Mucosa of rectum (tissue), 2 donors: ENCODE measurements around the gene KLC3.

ENCODE experiments used
- H3K27ac ChIP-seq, 2 donors: one replicate each; pipeline ENCODE4 v1.7.0; 2013; ENCODE audit warnings: inconsistent platforms in 2 of 2, low read depth in 2 of 2, low read length in 2 of 2
- H3K27me3 ChIP-seq, 2 donors: one replicate each; pipeline ENCODE4 v1.7.0; 2013; ENCODE audit warnings: low read length in 2 of 2; ENCODE audit not compliant: control insufficient read depth in 2 of 2, insufficient read depth in 2 of 2
- H3K36me3 ChIP-seq, 2 donors: one replicate each; pipeline ENCODE4 v1.7.0; 2013; ENCODE audit warnings: low read length in 2 of 2; ENCODE audit not compliant: control insufficient read depth in 2 of 2, insufficient read depth in 2 of 2
- H3K4me1 ChIP-seq, 2 donors: one replicate each; pipeline ENCODE4 v1.7.0; 2013; ENCODE audit warnings: low read length in 2 of 2, mild to moderate bottlenecking in 1 of 2; ENCODE audit not compliant: control insufficient read depth in 2 of 2, insufficient read depth in 2 of 2
- H3K4me3 ChIP-seq, 2 donors: one replicate each; pipeline ENCODE4 v1.7.0; 2013; ENCODE audit warnings: low read length in 2 of 2
- H3K9ac ChIP-seq, 2 donors: one replicate each; pipeline ENCODE4 v1.7.0; 2013; ENCODE audit warnings: low read length in 2 of 2, low read depth in 1 of 2, mild to moderate bottlenecking in 1 of 2
- H3K9me3 ChIP-seq, 2 donors: one replicate each; pipeline ENCODE4 v1.7.0; 2013; ENCODE audit warnings: low read length in 2 of 2; ENCODE audit not compliant: control insufficient read depth in 2 of 2
- donor health status: healthy.
- donor health status: Normal muscosa, but diverticular disease.

KLC3 gene

DNA sequence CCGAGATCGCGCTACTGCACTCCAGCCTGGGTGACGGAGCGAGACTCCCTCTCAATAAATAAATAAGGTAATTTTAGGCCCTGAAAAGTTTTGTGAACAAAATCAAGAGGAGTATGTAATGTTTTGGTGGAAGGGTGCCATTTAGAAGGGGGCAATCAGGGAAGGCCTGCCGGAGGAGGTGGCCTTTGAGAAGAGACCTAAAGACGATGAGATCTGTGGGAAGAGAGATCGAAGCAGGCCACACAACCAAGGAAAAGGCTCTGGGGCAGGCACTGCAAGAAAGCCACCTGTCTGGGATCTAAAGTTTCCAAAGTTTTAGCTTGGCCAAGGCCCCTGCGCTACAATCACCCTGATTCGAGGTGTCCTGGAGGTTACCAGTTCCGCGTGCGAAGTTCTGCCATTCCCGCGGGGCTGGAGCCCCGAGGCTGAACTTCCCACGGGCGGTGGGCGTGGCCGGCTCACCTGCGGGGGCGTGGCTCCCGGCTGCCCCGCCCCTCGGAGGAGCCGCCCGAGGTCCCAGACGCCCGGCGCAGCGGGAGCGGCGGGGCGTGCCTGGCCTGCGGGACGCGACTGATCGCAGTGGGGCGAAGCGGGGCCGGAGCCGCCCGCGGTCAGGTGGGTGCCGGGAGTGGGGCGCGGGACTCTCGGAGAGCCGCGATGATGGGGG is at the start of gene KLC3:
Gene KLC3, plus strand, starts transcription at position 519 of the 667 bp plus-strand sequence. CDS start 4,792 bp downstream, outside the sequence.
- H3K4me1 ChIP-seq, result peaks cover 0 to 5% of the 10 kb centered on the region in 2 donors
- no peak within 1 kb of the TSS for H3K27ac ChIP-seq
- no peaks in the 10 kb centered on the region for H3K36me3 ChIP-seq
- H3K27me3 ChIP-seq, result peaks cover 25 to 26% of the 10 kb centered on the region in 2 donors
- H3K4me3 ChIP-seq, result no peak within 1 kb of the TSS
- no peaks in the 10 kb centered on the region for H3K9me3 ChIP-seq
- no peak within 1 kb of the TSS for H3K9ac ChIP-seq

GRCh38 chr19:45291834-45292233 is 48.7 kb upstream of the KLC3 start:
- H3K27me3 ChIP-seq, result no peaks in the 10 kb centered on the region
- peaks cover 4 to 8% of the 10 kb centered on the region in 2 donors for H3K36me3 ChIP-seq
- H3K27ac ChIP-seq, result no peak overlapping the region
- no peak overlapping the region for H3K9ac ChIP-seq
- no peaks in the 10 kb centered on the region for H3K9me3 ChIP-seq
- H3K4me1 ChIP-seq, result no peaks in the 10 kb centered on the region
- H3K4me3 ChIP-seq, result no peak overlapping the region

DNA sequence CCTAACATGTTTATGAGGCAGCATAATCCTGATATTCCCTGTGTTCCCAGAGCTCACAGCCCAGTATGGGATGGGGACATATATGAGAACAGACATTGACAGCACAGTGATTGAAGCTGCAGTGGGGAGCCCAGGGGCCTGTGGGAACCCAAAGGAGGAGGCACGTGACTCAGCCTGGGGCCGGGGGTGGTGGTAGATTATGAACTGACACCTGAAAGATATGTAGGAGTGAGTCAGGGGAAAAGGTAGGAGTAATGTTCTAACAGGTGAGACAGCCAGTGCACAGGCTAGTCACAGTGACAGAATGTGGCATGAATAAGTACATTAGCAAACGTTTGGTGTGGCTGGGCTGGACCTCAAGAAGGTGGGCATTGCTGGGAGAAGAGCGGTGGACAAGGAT is 46.9 kb upstream of the KLC3 start:
- Histone ChIP-seq H3K9me3 (no peaks in the 10 kb centered on the region), H3K27me3 (no peaks in the 10 kb centered on the region), H3K4me1 (no peaks in the 10 kb centered on the region), H3K27ac (no peak overlapping the region), H3K4me3 (no peak overlapping the region), H3K9ac (no peak overlapping the region), H3K36me3 (peaks cover 4 to 11% of the 10 kb centered on the region in 2 donors)

GRCh38 chr19:45294291-45295029 is 46.1 kb upstream of the KLC3 start:
- no peak overlapping the region for H3K4me3 ChIP-seq
- H3K4me1 ChIP-seq, result no peaks in the 10 kb centered on the region
- no peaks in the 10 kb centered on the region for H3K27me3 ChIP-seq
- no peak overlapping the region for H3K27ac ChIP-seq
- H3K9ac ChIP-seq, result no peak overlapping the region
- no peaks in the 10 kb centered on the region for H3K9me3 ChIP-seq
- peaks cover 4 to 8% of the 10 kb centered on the region in 2 donors for H3K36me3 ChIP-seq

- Histone ChIP-seq H3K36me3 (peaks cover under 1 to 8% of the 10 kb centered on the region in 2 donors), H3K4me3 (no peak overlapping the region), H3K27me3 (no peaks in the 10 kb centered on the region), H3K9me3 (no peaks in the 10 kb centered on the region), H3K4me1 (no peaks in the 10 kb centered on the region), H3K9ac (no peak overlapping the region), H3K27ac (no peak overlapping the region)
Measured at GRCh38 chr19:45295873-45296272, 44.7 kb upstream of the KLC3 start.

GRCh38 chr19:45296355-45296754 is 44.2 kb upstream of the KLC3 start:
- no peaks in the 10 kb centered on the region for H3K4me1 ChIP-seq
- peaks cover 0 to 7% of the 10 kb centered on the region in 2 donors for H3K36me3 ChIP-seq
- H3K4me3 ChIP-seq, result no peak overlapping the region
- H3K27ac ChIP-seq, result no peak overlapping the region
- no peaks in the 10 kb centered on the region for H3K9me3 ChIP-seq
- no peak overlapping the region for H3K9ac ChIP-seq
- H3K27me3 ChIP-seq, result no peaks in the 10 kb centered on the region

GRCh38 chr19:45297674-45298073 is 42.9 kb upstream of the KLC3 start:
- H3K9me3 ChIP-seq, result no peaks in the 10 kb centered on the region
- no peaks in the 10 kb centered on the region for H3K4me1 ChIP-seq
- no peak overlapping the region for H3K9ac ChIP-seq
- peaks cover 0 to 7% of the 10 kb centered on the region in 2 donors for H3K36me3 ChIP-seq
- no peak overlapping the region for H3K27ac ChIP-seq
- H3K4me3 ChIP-seq, result no peak overlapping the region
- no peaks in the 10 kb centered on the region for H3K27me3 ChIP-seq

GRCh38 chr19:45298264-45298663 is 42.3 kb upstream of the KLC3 start:
- no peak overlapping the region for H3K4me3 ChIP-seq
- H3K27ac ChIP-seq, result no peak overlapping the region
- H3K36me3 ChIP-seq, result peaks cover 0 to 7% of the 10 kb centered on the region in 2 donors

DNA sequence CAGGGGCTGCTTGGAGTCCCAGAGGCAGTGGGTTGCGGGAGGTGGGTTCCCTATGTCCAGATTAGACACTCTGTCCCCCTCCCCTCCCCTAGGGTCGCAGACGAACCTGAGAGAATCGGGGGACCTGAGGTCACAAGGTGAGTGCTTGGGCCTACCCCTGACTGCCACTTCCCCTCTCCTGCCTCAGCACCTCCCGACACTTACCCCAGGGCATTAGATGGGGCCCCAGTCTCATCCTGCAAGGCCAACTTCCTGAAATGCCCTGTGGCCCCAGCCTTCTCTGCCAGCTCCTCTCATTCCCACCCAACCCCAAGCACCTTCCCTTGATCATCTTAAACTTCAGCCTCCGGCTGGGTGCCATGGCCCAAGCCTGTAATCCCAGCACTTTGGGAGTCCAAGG is 40.8 kb upstream of the KLC3 start:
- Histone ChIP-seq H3K4me1 (no peaks in the 10 kb centered on the region), H3K4me3 (no peak overlapping the region), H3K27ac (no peak overlapping the region), H3K27me3 (no peaks in the 10 kb centered on the region), H3K9ac (no peak overlapping the region), H3K9me3 (no peaks in the 10 kb centered on the region), H3K36me3 (peaks cover 0 to 7% of the 10 kb centered on the region in 2 donors)

More at GRCh38 chr19:45298264-45298663, 42.3 kb upstream of the KLC3 start:
- Histone ChIP-seq H3K9me3 (no peaks in the 10 kb centered on the region), H3K27me3 (no peaks in the 10 kb centered on the region), H3K4me1 (no peaks in the 10 kb centered on the region), H3K9ac (no peak overlapping the region)

DNA sequence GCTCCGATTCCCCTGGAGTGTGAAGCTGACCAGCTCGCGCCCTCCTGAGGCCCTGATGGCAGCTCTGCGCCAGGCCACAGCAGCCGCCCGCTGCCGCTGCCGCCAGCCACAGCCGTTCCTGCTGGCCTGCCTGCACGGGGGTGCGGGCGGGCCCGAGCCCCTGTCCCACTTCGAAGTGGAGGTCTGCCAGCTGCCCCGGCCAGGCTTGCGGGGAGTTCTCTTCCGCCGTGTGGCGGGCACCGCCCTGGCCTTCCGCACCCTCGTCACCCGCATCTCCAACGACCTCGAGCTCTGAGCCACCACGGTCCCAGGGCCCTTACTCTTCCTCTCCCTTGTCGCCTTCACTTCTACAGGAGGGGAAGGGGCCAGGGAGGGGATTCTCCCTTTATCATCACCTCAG is 38.1 kb upstream of the KLC3 start:
- Histone ChIP-seq H3K27me3 (no peaks in the 10 kb centered on the region), H3K9me3 (no peaks in the 10 kb centered on the region), H3K27ac (no peak overlapping the region), H3K9ac (no peak overlapping the region), H3K4me3 (no peak overlapping the region), H3K4me1 (no peaks in the 10 kb centered on the region), H3K36me3 (peaks cover 0 to 2% of the 10 kb centered on the region in 2 donors)
